Ovary (tissue), 3 donors: Measurements from ENCODE around the gene ARHGEF28.

Experiments
- CTCF ChIP-seq, 3 donors: fragments of 450-650 bp in 2 of 3; fragments of 200-600 bp in 1 of 3; IDR thresholded peaks; one replicate each; pipeline versions ENCODE4 v1.5.1 to v1.8.0; 2016 to 2022; ENCODE audit warnings: antibody characterized with exemption in 3 of 3, mild to moderate bottlenecking in 1 of 3
- EP300 ChIP-seq: sonication (generic); formaldehyde crosslinking; IDR thresholded peaks from one replicate; pipeline ENCODE4 v1.6.1; 2017; ENCODE audit warnings: antibody characterized with exemption
- POLR2A ChIP-seq: fragments of 450-650 bp; IDR thresholded peaks from one replicate; pipeline ENCODE4 v1.6.1; 2017; ENCODE audit warnings: antibody characterized with exemption, mild to moderate bottlenecking, moderate library complexity
- donor health status: DM: no; HTN: no; CAD: no.

- TF ChIP-seq CTCF (IDR thresholded peaks at IDR 0.05): no peak
- no peak for TF ChIP-seq POLR2A
- TF ChIP-seq EP300: no peak
Measured at GRCh38 chr5:73827106-73827450, 201.1 kb downstream of the ARHGEF28 start.
